HK-2 (cell line): Measurements from ENCODE around the gene MIA2.
A peak's percentile ranks its signal among the peaks of the same experiment; 100 is the strongest.
"Not testable (repeated sequence)": the region's sequence is repeated elsewhere in the genome, so short reads cannot be mapped to it uniquely, and the experiment has no call there.

Experiments used
- DNase-seq: peaks from one replicate; pipeline ENCODE4 v3.0.0-alpha.2; 2018; ENCODE audit not compliant: unreplicated experiment

The MIA2 gene

DNA sequence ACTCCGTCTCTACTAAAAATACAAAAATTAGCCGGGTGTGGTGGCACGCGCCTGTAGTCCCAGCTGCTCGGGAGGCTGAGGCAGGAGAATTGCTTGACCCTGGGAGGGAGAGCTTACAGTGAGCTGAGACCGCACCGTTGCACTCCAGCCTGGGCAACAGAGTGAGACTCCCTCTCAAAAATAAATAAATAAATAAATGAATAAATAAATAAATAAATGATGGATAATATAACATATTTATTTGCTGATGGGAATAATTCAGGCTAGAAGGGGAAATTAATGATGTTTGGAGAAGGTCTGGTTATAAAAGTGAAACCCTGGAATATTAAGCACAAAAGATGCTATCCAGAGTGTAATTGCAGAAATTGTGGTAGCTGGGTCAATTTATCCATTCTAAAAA lies 107.4 kb downstream of the MIA2 start:
- not testable (repeated sequence) for DNase-seq

DNA sequence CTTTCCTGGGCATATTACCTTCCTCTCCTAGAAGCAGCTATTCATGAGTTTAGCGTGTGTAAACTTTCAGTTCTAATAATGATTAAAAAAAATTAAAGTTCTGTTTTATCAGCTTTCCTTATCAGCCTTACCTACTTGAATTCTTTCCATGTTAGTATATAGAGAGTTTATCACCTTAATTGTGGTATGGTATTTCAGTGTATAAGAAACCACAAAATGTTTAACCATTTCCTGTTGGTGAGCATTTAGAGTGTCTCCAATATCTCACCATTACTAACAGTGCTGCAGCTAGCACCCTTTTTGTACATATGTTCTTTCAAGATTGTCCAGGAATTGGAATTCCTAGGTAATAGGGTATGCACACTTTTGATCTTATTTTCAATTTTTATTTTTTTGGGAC lies 109.1 kb downstream of the MIA2 start:
- no peak for DNase-seq

DNA sequence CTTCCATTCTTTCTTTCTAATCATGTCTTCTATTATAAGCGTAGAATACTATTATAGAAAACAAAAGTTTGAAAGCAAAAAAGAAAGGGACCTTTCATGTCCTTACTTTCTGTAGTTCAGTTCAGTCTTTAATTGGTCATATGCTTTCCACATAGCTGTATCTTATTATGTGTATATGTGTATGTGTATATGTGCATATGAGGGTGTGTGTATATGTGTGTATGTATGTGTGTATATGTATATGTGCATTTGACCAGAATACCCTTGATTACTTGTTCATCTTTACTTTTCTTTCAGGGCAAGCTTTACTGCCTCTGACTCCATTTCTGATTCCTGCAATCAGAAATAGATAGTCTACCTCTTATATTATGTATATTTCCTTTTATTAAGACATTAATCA lies 109.9 kb downstream of the MIA2 start:
- DNase-seq = no peak

DNA sequence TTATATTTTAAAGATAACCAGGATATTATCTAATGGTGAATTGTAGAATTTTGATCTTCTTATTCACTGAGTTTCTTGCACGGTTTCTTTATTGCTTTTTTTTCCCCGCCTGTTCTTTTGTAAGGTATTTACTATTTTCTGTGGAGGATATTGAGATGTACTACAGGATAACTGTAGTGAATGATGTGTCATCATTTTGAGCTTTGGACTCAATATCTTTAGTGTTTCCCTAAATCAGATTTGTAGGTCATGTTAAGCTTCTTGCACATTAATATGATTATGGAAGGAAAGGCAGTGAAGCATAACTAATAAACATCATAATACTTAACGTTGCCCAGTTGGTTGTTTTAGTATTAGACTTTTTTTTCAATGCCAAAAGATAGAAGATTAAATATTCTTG lies 117.2 kb downstream of the MIA2 start:
- DNase-seq = no peak

DNA sequence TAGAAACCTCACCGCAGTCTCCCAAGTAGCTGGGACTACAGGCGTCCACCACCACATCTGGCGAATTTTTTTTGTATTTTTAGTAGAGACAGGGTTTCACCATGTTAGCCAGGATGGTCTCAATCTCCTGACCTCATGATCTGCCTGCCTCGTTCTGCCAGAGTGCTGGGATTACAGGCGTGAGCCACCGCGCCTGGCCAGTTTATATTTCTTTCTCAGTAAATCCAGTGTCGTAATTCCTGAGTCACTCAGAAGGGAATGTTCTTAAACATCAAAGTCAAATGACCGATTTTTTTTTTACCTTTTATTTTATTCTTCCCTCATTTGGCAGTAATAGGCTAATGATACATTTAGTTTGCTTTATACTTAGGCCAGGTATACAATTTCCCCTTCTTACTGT lies 118.0 kb downstream of the MIA2 start:
- no peak for DNase-seq

DNA sequence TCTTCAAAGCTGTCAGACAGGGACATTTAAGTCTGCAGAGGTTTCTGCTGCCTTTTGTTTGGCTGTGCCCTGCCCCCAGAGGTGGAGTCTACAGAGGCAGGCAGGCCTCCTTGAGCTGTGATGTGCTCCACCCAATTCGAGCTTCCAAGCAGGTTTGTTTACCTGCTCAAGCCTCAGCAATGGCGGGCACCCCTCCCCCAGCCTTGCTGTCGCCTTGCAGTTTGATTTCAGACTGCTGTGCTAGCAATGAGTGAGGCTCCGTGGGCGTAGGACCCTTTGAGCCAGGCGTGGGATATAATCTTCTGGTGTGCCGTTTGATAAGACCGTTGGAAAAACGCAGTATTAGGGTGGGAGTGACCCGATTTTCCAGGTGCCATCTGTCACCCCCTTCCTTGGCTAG lies 125.4 kb downstream of the MIA2 start:
- not testable (repeated sequence) for DNase-seq

DNA sequence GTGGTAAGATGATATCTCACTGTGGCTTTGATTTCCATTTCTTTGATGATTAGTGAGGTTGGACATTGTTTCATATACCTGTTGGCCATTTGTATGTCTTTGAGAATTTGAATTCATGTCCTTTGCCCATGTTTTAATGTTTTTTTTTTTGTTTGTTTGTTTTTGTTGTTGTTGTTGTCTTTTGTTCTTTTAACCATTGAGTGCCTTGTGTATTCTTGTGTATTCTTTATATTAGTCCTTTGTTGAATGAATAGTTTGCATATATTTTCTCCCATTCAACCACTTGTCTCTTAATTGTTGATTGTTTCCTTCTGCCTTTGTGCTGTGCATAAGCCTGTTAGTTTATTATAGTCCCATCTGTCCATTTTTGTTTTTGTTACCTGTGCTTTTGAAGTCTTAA lies 126.6 kb downstream of the MIA2 start:
- no peak for DNase-seq

DNA sequence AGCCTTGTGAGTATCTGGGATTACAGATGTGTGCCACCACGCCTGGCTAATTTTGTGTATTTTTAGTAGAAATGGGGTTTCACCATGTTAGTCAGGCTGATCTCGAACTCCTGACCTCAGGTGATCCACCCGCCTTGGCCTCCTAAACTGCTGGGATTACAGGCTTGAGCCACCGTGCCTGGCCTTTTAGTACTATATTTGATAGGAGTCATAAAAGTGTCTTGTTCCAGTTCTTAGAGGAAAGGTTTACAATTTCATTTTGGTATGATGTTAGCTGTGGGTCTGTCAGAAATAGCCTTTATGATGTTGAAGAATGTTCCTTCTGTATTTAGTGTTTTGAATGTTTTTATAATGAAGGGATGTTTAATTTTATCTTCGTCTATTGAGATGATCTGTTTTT lies 127.8 kb downstream of the MIA2 start:
- DNase-seq = not testable (repeated sequence)

DNA sequence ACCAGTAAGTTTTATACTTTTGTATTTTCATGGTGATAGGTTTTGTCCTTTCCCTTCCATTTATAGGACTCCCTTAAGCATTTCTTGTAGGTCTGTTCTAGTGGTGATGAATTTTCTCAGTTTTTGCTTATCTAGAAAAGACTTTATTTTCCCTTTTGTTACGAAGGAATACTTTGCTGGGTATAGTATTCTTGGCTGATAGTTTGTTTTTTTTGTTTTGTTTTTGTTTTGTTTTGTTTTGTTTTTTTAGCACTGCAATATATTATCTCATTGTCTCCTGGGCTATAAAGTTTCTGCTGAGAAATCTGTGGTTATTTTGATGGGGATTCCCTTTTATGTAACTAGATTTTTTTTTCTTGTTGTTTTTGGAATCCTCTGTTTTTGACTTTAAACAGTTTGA lies 130.8 kb downstream of the MIA2 start:
- DNase-seq = no peak

DNA sequence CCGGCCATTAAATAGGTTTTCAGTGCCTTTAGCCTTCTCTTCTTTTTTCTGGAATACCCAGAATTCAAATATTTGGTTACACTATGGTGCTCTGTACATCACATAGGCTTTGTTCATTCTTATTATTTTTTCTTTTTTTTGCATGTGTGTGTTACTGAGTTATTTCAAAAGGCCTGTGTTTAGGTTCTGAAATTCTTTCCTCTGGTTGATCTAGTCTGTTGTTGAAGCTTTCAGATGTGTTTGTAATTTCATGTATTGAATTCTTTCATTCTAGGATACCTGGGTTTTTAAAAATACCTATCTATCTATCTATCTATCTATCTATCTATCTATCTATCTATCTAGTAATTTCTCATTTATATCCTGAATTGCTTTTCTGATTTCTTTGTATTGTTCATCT lies 131.6 kb downstream of the MIA2 start:
- no peak for DNase-seq

DNA sequence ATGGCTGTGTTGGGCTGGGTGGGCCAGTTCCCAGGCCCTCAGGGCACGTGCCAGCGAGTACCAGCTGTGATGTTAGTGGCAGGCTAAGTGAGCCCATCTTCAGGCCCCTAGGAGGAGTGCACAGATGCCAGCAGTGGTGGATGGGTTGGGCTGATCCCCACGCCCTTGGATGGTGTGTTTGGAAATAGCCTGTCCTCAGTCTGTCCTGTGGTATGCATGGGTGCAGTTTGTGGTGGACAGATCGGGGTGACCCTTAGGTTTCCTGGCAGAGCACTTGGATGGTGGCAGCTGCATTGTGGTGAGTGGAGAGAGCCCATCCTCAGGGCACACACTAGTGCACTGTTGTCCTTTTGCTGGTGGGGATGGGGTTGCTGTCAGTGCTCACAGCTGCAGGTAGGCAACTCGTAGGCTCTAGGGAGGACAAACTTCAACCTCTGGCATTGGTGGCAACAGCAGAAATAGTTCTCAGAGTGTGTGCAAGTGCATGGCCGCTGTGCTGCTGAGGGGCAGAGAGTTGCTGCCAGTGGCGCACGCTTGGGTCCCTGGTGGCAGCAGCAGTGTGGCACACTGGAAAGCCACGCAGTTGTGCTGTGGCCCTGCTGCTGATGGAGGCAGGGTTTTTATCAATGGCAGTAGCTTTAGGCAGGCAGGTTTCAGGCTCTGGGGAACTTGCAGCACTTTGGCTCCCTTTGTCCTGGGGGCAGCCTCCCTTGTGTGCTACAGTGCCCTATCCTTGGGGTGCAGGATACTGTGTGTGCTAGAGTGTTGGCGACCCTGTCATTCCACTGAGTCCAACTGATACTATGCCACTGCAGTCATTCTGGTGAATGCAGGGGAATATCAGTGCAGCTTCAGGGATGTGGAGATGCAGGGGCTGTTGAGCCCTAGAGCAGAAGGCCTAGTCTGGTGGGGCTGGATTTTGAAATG lies 133.0 kb downstream of the MIA2 start:
- DNase-seq = no peak

DNA sequence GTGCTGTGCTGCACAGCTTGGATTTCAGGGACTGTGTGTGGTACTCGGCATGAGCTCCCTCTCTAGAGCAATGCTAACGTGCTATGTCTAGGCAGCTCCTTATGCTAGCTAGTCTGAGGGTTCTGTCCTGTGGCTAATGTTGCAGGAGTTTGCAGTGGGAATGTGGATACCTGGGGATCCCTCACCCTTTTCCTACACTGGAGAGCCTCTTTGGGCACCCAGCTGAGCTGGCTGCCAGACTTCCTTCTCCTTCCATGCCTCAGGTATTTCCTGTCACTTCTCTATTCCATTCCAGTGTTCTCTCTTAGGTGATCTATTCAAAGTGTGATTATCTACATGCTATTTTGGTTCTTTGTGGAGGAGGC lies 133.7 kb downstream of the MIA2 start:
- DNase-seq = no peak

DNA sequence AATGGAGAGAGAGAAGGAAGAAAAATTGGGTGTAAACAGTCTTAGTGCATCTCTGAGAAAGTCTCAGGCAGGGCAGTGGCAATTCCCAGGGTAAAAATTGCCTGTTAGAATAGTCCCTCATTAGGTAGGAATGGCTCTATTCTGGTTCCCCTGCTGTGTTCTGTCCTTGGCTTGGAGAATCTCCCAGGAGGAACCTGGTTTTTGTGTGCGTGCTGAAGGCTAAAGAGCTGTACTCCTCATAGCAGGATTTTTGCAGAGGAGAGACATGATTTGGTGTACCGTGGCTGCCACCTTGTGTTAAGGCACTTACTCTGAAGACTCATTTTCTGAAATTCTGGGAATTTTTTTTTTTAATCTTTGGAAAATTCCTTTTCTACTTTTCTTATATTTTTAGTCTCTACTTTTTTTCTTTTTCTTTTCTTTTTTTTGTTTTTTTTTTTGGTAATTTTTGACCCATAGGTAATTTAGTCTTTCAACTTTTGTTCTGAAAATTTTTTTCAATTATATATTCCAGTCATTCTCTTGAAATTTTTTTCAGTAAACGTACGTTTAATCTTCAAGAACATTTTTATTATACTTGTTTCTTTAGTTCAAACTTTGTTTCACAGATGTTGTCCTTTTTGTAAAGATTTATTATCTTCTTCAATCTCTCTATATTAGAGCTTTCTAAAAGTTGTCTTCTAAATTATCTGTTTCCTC lies 134.7 kb downstream of the MIA2 start:
- peak; percentile 32 for DNase-seq

DNA sequence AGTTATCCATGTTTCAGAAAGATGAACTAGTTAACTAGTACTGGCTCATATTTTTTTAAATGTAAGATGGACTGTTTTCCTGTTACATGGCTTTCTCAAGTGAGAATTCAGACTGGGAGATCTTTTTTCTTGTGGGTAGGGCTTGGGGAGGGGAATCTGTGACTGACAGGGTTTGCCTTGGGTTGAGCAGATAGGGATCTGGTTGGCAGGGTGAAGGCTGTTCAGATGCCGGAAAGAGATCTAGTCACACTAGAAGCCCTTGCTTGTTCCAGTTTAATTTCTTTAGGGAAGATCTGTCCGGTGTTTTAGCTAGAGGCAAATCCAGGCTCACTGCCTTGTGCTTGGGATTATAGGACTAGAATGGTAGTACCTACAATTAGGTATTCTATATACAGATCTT lies 135.3 kb downstream of the MIA2 start:
- DNase-seq = no peak

DNA sequence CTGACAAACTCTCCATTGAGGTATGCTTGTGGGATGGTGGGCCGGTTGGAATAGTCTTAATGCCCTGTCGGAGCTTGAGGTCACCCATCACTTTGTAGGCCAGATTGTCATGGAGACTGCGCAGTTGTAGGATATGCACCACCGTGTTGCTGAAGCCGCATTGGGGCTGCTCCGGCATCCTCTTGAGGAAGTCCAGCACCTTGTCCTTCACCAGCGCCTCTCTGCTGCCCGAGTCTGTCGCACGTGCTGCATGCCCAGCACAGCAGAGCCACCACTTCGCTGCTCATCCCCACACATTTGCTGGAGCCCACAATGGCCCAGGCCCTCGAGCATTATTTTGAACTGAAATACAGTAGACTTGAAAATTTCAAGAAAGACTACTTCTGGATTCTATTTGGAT lies 136.7 kb downstream of the MIA2 start:
- DNase-seq = no peak

DNA sequence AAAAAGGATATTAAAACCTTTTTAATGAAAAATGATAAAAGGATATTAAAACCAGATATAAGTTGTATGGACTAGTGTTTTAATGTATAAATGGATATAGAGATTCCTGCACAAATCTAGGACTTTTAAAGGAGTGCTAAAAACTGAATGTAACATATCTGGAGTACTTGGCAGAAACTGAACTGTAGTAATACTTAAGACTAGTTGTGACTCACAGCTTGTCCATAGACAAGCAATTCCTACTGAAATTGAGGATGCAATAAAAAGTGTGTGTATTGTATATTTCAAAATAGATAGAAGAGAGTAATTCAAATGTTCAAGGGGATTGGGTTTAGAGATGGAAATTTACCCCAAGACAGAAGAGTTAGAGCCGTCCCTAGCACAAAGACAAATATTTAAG lies 138.9 kb downstream of the MIA2 start:
- DNase-seq = no peak

DNA sequence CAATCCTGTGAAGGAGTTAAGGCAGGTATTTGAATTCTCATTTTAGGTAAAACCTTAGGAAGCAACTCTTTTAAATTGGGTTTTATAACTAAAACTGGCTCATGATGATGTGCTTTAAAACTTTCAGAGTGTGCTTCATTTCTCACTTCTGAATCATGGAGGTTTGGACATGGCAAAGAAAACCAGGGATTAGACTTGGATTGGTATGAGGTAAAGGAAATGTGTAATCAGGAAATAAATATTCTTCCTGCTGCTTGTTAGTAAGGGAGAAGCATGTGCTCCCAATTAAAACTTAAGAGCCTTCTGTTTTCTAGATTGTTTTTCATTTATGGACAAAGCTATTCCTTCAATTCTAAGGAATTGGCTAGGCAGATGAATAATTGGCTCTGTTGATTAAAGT lies 141.1 kb downstream of the MIA2 start:
- no peak for DNase-seq

DNA sequence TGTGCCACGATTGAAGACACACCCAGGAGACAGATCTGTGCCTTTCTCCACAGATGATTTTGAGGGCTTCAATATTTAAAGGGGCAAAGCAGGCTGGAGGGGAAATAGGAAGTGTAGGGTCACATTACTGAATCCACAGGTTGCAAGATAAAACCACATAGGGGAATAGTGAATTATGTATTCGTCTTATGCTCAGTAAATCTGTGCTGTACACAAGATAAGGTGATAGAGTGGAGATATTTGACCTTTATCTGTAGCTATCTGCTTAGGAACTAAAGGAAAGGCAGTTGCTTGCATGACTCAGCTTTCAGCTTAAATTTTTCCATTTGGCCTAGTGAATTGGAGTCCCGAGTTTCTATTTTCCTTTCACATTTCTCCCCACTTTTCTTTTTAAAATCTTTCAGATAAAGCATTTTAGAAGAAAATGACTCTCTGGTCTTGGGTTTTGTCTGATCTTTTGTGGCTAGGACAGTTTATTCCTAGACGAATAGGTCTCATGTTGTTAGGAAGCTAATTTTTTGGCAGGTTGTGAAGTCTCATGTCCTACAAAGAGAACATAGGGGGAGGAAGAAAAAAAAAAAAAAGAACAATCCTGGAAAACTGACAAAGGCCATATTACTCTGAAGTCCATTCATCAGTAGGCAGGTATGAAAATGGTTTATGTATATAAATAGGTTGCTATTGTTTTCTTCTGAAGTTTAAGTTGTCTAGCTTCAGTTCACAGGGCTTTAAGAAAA lies 143.1 kb downstream of the MIA2 start:
- DNase-seq = no peak

DNA sequence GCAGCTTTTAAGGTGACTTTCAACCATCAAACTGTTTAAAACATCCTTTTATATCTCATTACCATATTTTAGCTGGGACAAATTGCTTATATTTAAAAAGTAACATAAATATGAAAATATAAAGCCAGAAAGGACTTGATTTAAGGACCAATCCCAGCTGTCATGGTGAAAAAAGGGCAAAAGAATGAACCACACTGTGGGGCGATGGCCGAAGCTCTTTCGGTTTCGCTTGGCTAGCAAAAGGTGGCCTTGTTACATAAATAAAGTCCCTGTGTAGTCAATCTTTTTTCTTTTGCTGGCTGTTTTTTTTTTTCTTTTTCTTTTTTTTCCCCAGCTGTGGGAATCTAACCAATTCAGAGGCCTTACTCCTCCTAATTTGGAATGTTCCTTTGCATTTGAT lies 147.7 kb downstream of the MIA2 start:
- no peak for DNase-seq

DNA sequence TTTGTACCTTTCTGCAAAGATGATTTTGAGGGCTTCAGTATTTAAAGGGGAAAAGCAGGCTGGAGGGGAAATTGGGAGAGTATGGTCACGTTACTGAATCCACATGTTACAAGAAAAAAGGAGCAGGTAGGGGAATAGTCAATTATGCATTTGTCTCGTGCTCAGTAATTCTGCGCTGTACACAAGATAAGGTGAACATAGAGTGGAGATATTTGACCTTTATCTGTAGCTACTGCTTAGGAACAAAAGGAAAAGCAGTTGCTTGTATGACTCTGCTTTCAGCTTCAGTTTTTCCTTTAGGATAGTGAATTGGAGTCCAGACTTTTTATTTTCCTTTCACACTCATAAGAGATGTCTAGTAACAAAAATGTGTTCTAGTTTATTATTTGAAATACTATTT lies 148.7 kb downstream of the MIA2 start:
- DNase-seq = no peak

DNA sequence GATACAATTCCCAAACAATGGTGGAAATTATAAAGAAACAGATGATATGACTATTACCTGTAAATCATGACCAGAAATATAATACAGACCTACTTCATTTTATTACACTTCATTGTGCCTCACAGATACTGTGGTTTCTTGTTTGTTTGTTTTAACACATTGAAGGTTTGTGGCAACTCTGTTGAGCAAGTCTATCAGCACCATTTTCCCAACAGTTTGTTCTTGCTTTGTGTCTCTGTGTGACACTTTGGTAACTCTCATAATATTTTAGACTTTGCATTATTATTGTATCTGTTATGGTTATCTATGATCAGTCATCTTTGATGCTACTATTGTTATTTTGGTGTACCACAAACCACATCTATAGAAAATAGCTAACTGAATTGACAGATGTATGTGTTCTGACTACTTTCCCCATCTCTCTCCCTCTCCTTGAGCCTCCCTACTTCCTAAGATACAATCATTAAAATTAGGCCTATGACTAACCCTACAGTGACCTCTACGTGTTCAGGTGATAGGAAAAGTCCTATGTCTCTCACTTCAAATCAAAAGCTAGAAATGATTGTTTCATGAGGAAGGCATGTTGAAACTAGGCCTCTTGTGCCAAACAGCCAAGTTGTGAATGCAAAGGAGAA lies 149.4 kb downstream of the MIA2 start:
- DNase-seq = no peak

DNA sequence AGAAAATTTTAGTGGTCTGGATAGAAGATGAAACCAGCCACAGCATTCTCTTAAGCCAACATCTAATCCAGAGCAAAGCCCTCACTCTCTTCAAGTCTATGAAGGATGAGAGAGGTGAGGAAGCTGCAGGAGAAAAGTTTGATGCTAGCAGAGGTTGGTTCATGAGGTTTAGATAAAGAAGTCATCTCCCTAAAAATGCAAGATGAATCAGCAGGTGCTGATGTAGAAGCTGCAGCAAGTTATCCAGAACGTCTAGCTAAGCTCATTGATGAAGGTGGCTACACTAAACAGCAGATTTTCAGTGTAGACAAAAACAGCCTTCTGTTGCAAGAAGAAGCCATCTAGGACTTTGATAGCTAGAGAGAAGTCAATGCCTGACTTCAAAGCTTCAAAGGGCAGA lies 150.0 kb downstream of the MIA2 start:
- no peak for DNase-seq
